NCI-H2171 treated with DMSO at 0.1 percent for 48 hours (cell line): ENCODE measurements around the gene EN2.

Experiments
- DNase-seq: peaks from one replicate; lab custom pipeline; 2025; lab: John Stamatoyannopoulos, UW

The EN2 gene

DNA sequence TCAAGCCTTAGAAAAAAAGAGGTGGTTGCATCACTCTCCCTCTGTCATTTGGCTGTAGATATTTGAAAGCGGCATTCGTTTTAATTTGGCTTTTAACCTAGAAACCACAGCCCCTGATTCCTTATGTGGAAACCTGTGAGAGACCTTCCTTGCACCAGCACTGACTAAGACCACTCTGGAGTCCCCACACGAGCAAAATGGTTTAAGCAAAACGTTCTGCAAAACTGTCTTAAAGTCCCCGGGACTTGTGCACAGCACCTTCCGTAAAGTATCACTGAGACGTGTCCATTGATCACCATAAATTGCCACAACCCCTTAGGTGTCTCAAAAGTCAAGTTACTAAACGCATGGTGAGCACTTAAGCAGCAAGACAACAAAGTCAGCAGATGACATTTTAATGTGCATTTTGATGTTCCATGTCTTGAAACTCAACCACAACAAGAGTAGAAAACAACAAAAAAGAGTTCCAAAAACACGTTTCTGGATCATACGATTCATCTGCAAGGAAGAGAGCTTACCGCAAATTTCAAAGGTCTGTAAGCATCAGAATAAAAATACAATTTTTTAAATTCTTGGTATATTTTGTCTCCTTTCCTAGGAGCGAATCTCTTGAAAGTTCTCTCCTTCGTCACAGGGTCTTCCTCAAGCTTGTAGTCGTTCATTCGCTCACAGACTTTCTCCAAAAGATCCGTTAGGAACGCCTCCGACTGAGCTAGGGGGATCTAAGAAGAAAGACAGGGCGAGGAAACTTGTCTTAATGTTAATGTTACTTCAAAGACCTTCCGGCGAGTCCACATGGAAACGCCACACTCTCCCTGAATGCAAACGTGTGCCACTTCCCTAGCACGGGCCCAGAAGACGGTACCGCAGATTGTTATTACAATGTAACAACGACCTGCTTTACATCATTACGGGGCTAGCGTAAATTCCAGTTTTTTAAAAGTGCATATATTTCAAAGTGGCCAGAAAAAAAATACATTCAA is 50.7 kb downstream of the EN2 start:
- no peak for DNase-seq

DNA sequence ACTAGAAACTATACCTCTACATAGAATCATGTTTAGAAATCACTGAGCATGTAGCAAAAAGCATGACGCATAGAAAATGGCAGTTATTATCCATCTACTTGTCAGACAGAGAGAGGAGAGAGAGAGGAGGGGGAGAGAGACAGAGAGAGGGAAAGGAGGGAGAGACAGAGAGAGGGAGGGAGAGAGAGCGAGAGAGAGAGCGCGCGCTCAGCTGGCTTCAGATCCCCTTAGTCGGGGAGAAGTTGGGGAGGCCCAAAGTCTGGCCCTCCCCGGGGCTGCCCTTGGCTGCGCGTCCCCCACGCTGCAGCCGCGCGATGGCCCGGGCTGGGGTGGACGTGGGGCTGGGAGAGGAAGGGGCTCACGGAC is 51.4 kb downstream of the EN2 start:
- DNase-seq: no peak

- no peak for DNase-seq
Observed at GRCh38 chr7:155509725-155510551, 52.0 kb downstream of the EN2 start.

DNA sequence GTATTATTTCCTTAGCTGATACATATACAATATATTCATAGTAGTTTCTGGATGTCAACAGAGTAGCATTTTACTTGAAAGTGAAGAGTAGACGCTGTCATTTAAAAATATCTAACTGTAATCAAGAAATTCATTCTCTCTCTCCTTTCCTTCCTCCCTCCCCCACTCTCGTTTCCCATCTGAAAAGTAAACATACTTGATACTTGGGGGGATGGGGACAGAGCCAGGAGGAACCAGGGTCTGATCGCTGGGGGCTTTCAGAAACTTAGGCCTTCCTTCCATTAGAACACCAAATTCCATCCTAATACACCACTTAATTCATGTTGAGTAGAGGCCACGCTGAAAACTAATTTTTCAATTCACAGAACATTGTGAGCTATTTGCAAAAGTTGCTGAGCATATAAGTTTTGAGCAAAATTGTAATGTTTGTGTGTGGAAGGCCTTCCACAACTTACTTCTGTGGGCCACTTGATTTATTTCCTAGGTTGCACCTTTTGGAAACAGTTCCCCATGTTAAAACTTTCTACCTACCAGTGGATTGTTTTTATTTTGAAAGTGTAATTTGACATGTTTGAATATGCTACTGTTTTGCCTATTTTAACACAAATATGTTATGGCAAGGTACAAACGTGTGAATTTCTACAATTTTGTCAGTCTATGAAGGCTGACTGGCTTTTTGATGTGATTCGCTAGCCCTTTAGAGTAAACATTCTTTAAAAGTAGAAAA is 53.2 kb downstream of the EN2 start:
- no peak for DNase-seq

- no peak for DNase-seq
Observed at GRCh38 chr7:155511702-155511996, 53.7 kb downstream of the EN2 start.

GRCh38 chr7:155512246-155512887 is 54.4 kb downstream of the EN2 start:
- DNase-seq: no peak

DNA sequence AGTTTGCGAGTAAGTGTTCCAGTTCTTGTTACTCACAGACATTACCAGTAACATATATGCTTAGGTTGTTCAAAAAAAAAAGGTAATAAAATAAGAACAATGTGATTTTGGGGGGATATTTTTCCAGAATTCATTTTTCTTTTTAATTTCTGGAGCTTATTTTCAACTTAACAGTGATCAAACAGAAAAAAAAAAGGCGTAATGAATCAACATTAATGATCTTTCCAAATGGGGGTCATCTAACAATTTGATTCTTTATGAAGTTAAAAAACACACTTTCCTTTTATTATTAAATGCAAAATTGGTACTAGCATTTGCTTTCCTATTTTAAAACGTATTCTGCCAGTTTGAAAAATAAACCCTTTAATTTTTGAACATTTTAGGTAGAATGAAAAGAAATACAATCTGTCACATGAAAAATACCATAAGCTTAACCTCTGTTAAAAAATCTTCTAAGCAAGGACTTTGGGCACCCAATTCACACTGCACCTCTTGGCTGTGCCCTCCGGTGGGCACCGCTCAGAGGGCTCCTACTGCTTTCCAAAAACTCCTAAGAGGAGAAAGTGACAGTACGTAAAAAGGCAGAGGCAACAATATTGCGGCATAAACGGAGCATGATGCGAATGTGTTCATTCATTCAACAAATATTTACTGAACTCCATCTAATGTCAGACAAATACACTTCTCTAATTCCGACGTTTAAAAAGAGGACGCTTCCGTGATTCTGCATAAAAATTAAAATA is 55.8 kb downstream of the EN2 start:
- no peak for DNase-seq

GRCh38 chr7:155514296-155514695 is 56.4 kb downstream of the EN2 start:
- DNase-seq: no peak
